ENCODE data around the gene TSGA10IP. TPM values are rescaled to one million over a fixed set of nuclear protein-coding genes. Genes with fewer than 3 reads are reported as not detected.
A peak's percentile ranks its signal among the peaks of the same experiment; 100 is the strongest.

TSGA10IP gene
- total RNA-seq, 2 experiments from 2014 or later = not detected

DNA sequence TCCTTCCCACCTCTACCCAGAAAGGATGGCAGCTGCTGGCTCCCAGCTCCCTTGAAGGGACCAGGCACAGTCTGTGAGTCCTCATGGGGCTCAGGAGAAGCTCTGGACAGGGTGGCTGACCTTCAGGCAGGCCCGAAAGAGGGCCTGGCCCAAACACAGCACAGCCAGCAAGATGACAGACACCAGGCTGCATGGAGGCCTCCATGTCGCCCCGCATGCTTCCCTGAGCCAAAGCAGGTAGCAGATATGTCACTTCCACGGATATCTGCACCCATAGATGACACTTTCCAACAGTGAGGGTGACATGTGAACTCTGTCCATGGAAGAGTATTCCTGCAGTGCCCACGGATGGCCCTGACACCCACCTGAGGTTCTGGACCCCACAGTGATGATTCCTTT lies 38.3 kb downstream of the TSGA10IP start:
- Histone ChIP-seq H3K4me1 (ENCODE audit: insufficient read depth, low read length, poor library complexity, severe bottlenecking) (no peaks in the 10 kb centered on the region), H3K36me3 (ENCODE audit: insufficient read depth, low read length) (peaks cover 16% of the 10 kb centered on the region; the same call in 1 of the 2 replicates), H2AFZ (ENCODE audit: low read length) (no peak overlapping the region), H3K27ac (ENCODE audit: low read depth, low read length, poor library complexity, severe bottlenecking) (no peak overlapping the region), H3K79me2 (ENCODE audit: insufficient read depth, low read depth, low read length) (no peaks in the 10 kb centered on the region), H3K9me3 (ENCODE audit: low read length) (no peaks in the 10 kb centered on the region), H4K20me1 (ENCODE audit: insufficient read depth, low read length) (no peaks in the 10 kb centered on the region), H3K4me3 (ENCODE audit: low read depth, low read length, poor library complexity, severe bottlenecking) (no peak overlapping the region), H3K4me2 (ENCODE audit: low read length) (no peak overlapping the region), H3K9me2 (ENCODE audit: insufficient read depth, low read length) (no peaks in the 10 kb centered on the region)
- ChIA-PET CTCF (ENCODE audit: unreplicated experiment) (no interaction called here), POLR2A (no interaction called here)
- no TSS peak for BruUV-seq (replicated peaks)
- no peak for DNase-seq (ENCODE audit: low spot score)
- TF ChIP-seq EZH2phosphoT487 (IDR thresholded peaks at IDR 0.05; ENCODE audit: borderline replicate concordance, low read depth, low read length) = no peak
- TF ChIP-seq, protein P1, sequence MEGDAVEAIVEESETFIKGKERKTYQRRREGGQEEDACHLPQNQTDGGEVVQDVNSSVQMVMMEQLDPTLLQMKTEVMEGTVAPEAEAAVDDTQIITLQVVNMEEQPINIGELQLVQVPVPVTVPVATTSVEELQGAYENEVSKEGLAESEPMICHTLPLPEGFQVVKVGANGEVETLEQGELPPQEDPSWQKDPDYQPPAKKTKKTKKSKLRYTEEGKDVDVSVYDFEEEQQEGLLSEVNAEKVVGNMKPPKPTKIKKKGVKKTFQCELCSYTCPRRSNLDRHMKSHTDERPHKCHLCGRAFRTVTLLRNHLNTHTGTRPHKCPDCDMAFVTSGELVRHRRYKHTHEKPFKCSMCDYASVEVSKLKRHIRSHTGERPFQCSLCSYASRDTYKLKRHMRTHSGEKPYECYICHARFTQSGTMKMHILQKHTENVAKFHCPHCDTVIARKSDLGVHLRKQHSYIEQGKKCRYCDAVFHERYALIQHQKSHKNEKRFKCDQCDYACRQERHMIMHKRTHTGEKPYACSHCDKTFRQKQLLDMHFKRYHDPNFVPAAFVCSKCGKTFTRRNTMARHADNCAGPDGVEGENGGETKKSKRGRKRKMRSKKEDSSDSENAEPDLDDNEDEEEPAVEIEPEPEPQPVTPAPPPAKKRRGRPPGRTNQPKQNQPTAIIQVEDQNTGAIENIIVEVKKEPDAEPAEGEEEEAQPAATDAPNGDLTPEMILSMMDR (conservative IDR thresholded peaks at IDR 0.05; ENCODE audit: low read length) = no peak
- intact Hi-C loops (cut with micrococcal nuclease; ENCODE audit: unreplicated experiment) = no loop called here

DNA sequence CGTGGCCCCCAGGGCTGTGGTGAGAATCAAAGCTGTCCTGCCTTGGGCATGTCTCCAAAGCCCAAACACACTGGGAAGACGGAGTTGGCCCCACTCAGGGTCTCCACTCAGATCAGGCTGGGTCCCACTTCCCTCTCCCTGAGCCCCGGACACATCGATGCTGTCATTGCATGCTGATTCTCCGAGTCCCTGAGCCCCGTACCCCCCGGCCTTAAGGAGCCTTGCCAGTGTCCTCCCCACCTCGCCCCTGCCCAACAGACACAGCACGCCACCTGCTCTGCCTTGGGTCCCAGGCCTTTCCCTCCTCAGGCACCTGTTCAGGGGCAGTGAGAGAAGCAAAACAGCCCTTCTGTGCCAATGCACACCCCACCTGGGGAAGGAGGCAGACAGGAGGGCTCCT lies 42.1 kb downstream of the TSGA10IP start:
- no peak overlapping the region for H3K4me2 ChIP-seq (ENCODE audit: low read length)
- H3K9me2 ChIP-seq (ENCODE audit: insufficient read depth, low read length) = no peaks in the 10 kb centered on the region
- H3K36me3 ChIP-seq (ENCODE audit: insufficient read depth, low read length) = peaks cover 34% of the 10 kb centered on the region
- no peak overlapping the region for H3K27ac ChIP-seq (ENCODE audit: low read depth, low read length, poor library complexity, severe bottlenecking)
- no peaks in the 10 kb centered on the region for H4K20me1 ChIP-seq (ENCODE audit: insufficient read depth, low read length)
- no peaks in the 10 kb centered on the region for H3K9me3 ChIP-seq (ENCODE audit: low read length)
- H3K79me2 ChIP-seq (ENCODE audit: insufficient read depth, low read depth, low read length) = no peaks in the 10 kb centered on the region
- intact Hi-C loops (cut with micrococcal nuclease; ENCODE audit: unreplicated experiment) = loop anchor here (5.0 kb wide), 1 partner anchor 170 kb away; no protein-coding TSS in a partner anchor
- H2AFZ ChIP-seq (ENCODE audit: low read length) = no peak overlapping the region
- no peak overlapping the region for H3K4me3 ChIP-seq (ENCODE audit: low read depth, low read length, poor library complexity, severe bottlenecking)
- DNase-seq (ENCODE audit: low spot score) = no peak
- no peaks in the 10 kb centered on the region for H3K4me1 ChIP-seq (ENCODE audit: insufficient read depth, low read length, poor library complexity, severe bottlenecking)
- CTCF ChIA-PET (ENCODE audit: unreplicated experiment) = no interaction called here
- TF ChIP-seq, protein P1 (conservative IDR thresholded peaks at IDR 0.05; ENCODE audit: low read length) = no peak
- no peak for TF ChIP-seq EZH2phosphoT487 (IDR thresholded peaks at IDR 0.05; ENCODE audit: borderline replicate concordance, low read depth, low read length)
- no TSS peak for BruUV-seq (replicated peaks)
- POLR2A ChIA-PET = no interaction called here

DNA sequence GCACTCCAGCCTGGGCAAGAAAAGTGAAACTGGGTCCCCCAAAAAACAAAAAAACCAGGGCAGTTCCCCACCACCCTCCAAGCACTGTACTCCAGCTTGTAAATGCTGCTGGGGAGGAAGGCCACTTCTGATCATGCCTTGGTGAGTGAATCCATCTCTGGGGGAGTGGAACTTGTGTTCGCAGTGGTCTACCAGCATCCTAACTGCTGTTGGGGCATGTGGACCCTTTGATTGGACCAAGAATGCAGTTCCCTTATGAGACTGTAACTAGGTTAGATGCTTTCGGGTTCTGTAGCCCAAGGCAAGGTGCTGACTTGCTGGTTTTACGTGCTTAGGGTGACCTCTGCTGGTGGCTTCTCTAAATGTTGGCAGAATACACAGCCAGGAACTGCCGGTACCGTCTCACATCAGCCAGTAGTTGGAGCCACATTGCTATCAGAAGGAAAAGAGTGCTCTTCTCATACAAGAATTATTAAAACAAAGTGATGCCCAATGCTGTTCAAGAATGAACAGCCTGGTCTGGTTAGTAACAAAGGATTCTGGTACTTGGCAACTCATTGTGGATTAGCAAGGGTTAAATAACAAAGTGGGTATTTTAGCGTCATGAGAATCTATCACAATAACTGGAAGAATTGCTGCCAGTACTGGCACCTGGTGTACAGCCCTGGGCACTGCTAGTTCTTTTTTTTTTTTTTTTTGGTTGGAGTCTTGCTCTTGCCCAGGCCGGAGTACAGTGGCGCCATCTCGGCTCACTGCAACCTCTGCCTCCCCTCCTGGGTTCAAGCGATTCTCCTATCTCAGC lies 43.7 kb downstream of the TSGA10IP start:
- no peak overlapping the region for H2AFZ ChIP-seq (ENCODE audit: low read length)

More for the DNA sequence above, 43.7 kb downstream of the TSGA10IP start:
- CTCF ChIA-PET (ENCODE audit: unreplicated experiment) = no interaction called here
- no peaks in the 10 kb centered on the region for H3K9me2 ChIP-seq (ENCODE audit: insufficient read depth, low read length)
- no peak for TF ChIP-seq EZH2phosphoT487 (IDR thresholded peaks at IDR 0.05; ENCODE audit: borderline replicate concordance, low read depth, low read length)
- TF ChIP-seq, protein P1 (conservative IDR thresholded peaks at IDR 0.05; ENCODE audit: low read length) = peak; percentile 100
- H3K4me1 ChIP-seq (ENCODE audit: insufficient read depth, low read length, poor library complexity, severe bottlenecking) = no peaks in the 10 kb centered on the region
- intact Hi-C loops (cut with micrococcal nuclease; ENCODE audit: unreplicated experiment) = loop anchor here (1.0 to 5.0 kb wide), 5 partner anchors 105 to 278 kb away; partner anchors contain the start of genes AP5B1 and MUS81
- no peak overlapping the region for H3K4me2 ChIP-seq (ENCODE audit: low read length)
- DNase-seq (ENCODE audit: low spot score) = peak; percentile 94
- peaks cover 42% of the 10 kb centered on the region for H3K36me3 ChIP-seq (ENCODE audit: insufficient read depth, low read length)
- POLR2A ChIA-PET = no interaction called here
- no TSS peak for BruUV-seq (replicated peaks)
- no peak overlapping the region for H3K27ac ChIP-seq (ENCODE audit: low read depth, low read length, poor library complexity, severe bottlenecking)
- no peaks in the 10 kb centered on the region for H4K20me1 ChIP-seq (ENCODE audit: insufficient read depth, low read length)
- no peaks in the 10 kb centered on the region for H3K79me2 ChIP-seq (ENCODE audit: insufficient read depth, low read depth, low read length)
- no peak overlapping the region for H3K4me3 ChIP-seq (ENCODE audit: low read depth, low read length, poor library complexity, severe bottlenecking)
- no peaks in the 10 kb centered on the region for H3K9me3 ChIP-seq (ENCODE audit: low read length)
